IMR-90 (cell line): ENCODE results near the gene DPYSL5. TPM values are rescaled to one million over a fixed set of nuclear protein-coding genes. Genes with fewer than 3 reads are reported as not detected.

Experiments used
- ATAC-seq: fragments of 200-7000 bp; cut with Tn5 transposase; 2 replicates; pipeline ENCODE4 v1.9.1; 2020; ENCODE audit warnings: low read depth, mild to moderate bottlenecking, moderate library complexity
- BruUV-seq: library from RNA; stranded (reverse); fragments of 400-500 nt; replicated peaks from 2 replicates; lab custom pipeline; 2021; lab: Mats Ljungman, UMichigan
- CTCF ChIA-PET: fragments of 300-600 bp; formaldehyde crosslinking; extraction: SDS; loops from one replicate; lab custom pipeline; 2021; ENCODE audit warnings: antibody characterized with exemption; lab: Yijun Ruan, JAX
- POLR2A ChIA-PET: fragments of 300-600 bp; sonication (Branson Sonifier 250); formaldehyde crosslinking; loops from one replicate; lab custom pipeline; 2022; ENCODE audit warnings: antibody characterized with exemption; ENCODE audit not compliant: unreplicated experiment; lab: Charles Lee
- DNase-seq: peaks from one replicate; pipeline ENCODE4 v3.0.0; 2013
- H2AFZ ChIP-seq: replicated peaks from 2 replicates; pipeline ENCODE3; 2013; ENCODE audit warnings: low read length, mild to moderate bottlenecking; ENCODE audit not compliant: poor library complexity
- H2AK5ac ChIP-seq: 2 replicates; pipeline ENCODE4 v1.6.1; 2013; ENCODE audit warnings: low read depth, low read length, inconsistent platforms
- H2AK9ac ChIP-seq: replicated peaks from 2 replicates; pipeline ENCODE3; 2013; ENCODE audit warnings: mild to moderate bottlenecking, low read depth, low read length, moderate library complexity; ENCODE audit not compliant: poor library complexity
- H2BK120ac ChIP-seq: 2 replicates; pipeline ENCODE4 v1.6.1; 2013; ENCODE audit warnings: low read depth, low read length, inconsistent platforms
- H2BK15ac ChIP-seq: 3 replicates; pipeline ENCODE4 v1.6.1; 2013; ENCODE audit warnings: low read depth, low read length, inconsistent platforms
- H2BK20ac ChIP-seq: 2 replicates; pipeline ENCODE4 v1.6.1; 2013; ENCODE audit warnings: low read depth, mild to moderate bottlenecking, inconsistent platforms, low read length, moderate library complexity
- H2BK5ac ChIP-seq: 2 replicates; pipeline ENCODE4 v1.6.1; 2013; ENCODE audit warnings: mild to moderate bottlenecking, low read depth, low read length, inconsistent platforms; ENCODE audit not compliant: poor library complexity, severe bottlenecking
- H3K14ac ChIP-seq: replicated peaks from 2 replicates; pipeline ENCODE4 v1.6.1; 2013; ENCODE audit warnings: low read depth, low read length, inconsistent platforms
- H3K18ac ChIP-seq: 2 replicates; pipeline ENCODE4 v1.6.1; 2013; ENCODE audit warnings: low read depth, low read length, control low read depth
- H3K23ac ChIP-seq: 2 replicates; pipeline ENCODE4 v1.6.1; 2013; ENCODE audit warnings: low read depth, low read length, inconsistent platforms
- H3K27ac ChIP-seq: 2 replicates; pipeline ENCODE4 v1.5.1; 2013; ENCODE audit warnings: mild to moderate bottlenecking, control low read depth, low read length; ENCODE audit not compliant: insufficient read depth
- H3K27me3 ChIP-seq: 2 replicates; pipeline ENCODE4 v1.6.1; 2013; ENCODE audit warnings: low read length; ENCODE audit not compliant: control insufficient read depth, insufficient read depth
- H3K36me3 ChIP-seq: 2 replicates; pipeline ENCODE4 v1.6.1; 2013; ENCODE audit warnings: low read length, mixed read lengths; ENCODE audit not compliant: control insufficient read depth, insufficient read depth
- H3K4ac ChIP-seq: 2 replicates; pipeline ENCODE4 v1.6.1; 2013; ENCODE audit warnings: low read depth, low read length, inconsistent platforms
- H3K4me1 ChIP-seq: 2 replicates; pipeline ENCODE4 v1.6.1; 2013; ENCODE audit warnings: low read length, mixed read lengths; ENCODE audit not compliant: control insufficient read depth, insufficient read depth
- H3K4me2 ChIP-seq: 2 replicates; pipeline ENCODE4 v1.6.1; 2013; ENCODE audit warnings: low read depth, mild to moderate bottlenecking, control low read depth, low read length, moderate library complexity
- H3K4me3 ChIP-seq: 2 replicates; pipeline ENCODE4 v1.5.1; 2013; ENCODE audit warnings: low read depth, mild to moderate bottlenecking, control low read depth, low read length, moderate library complexity; ENCODE audit not compliant: insufficient read depth
- H3K56ac ChIP-seq: 2 replicates; pipeline ENCODE4 v1.6.1; 2013; ENCODE audit warnings: low read length, inconsistent platforms; ENCODE audit not compliant: insufficient read depth; ENCODE audit errors: extremely low read depth
- H3K79me1 ChIP-seq, 2 experiments: 2 replicates each; pipeline ENCODE4 v1.6.1; 2013; ENCODE audit warnings: low read length in 2 of 2, inconsistent platforms in 1 of 2, low read depth in 1 of 2
- H3K9ac ChIP-seq: 2 replicates; pipeline ENCODE4 v1.6.1; 2013; ENCODE audit warnings: low read depth, low read length, control low read depth
- H3K9me1 ChIP-seq: 2 replicates; pipeline ENCODE4 v1.6.1; 2013; ENCODE audit warnings: low read length, inconsistent platforms; ENCODE audit not compliant: insufficient read depth
- H3K9me3 ChIP-seq: 2 replicates; pipeline ENCODE4 v1.6.1; 2013; ENCODE audit warnings: low read length; ENCODE audit not compliant: control insufficient read depth, insufficient read depth
- H4K20me1 ChIP-seq: 2 replicates; pipeline ENCODE4 v1.6.1; 2013; ENCODE audit warnings: low read length, inconsistent platforms; ENCODE audit not compliant: insufficient read depth
- H4K5ac ChIP-seq: 2 replicates; pipeline ENCODE4 v1.6.1; 2013; ENCODE audit warnings: mild to moderate bottlenecking, low read depth, low read length, control low read depth
- H4K8ac ChIP-seq, 2 experiments: 2 replicates each; pipeline ENCODE4 v1.6.1; 2013; ENCODE audit warnings: low read depth in 2 of 2, low read length in 2 of 2, control low read depth in 1 of 2, inconsistent platforms in 1 of 2
- H4K91ac ChIP-seq: 2 replicates; pipeline ENCODE4 v1.6.1; 2013; ENCODE audit warnings: low read depth, low read length, inconsistent platforms; ENCODE audit not compliant: insufficient read depth
- BHLHE40 ChIP-seq: fragments of 150-350 bp; IDR thresholded peaks from 2 replicates; pipeline ENCODE4 v1.6.1; 2016; ENCODE audit warnings: mild to moderate bottlenecking, low read depth, low read length
- CEBPB ChIP-seq: IDR thresholded peaks from 2 replicates; pipeline ENCODE4 v1.6.1; 2012; ENCODE audit warnings: low read depth, low read length, improper control_type of control experiment
- CHD1 ChIP-seq: IDR thresholded peaks from 2 replicates; pipeline ENCODE4 v1.6.1; 2012; ENCODE audit warnings: low read depth, low read length, improper control_type of control experiment
- CTCF ChIP-seq: conservative IDR thresholded peaks from 2 replicates; pipeline ENCODE4 v1.5.1; 2012; ENCODE audit warnings: mild to moderate bottlenecking, low read depth, low read length, improper control_type of control experiment
- ELK1 ChIP-seq: fragments of 150-350 bp; IDR thresholded peaks from 2 replicates; pipeline ENCODE4 v1.6.1; 2016; ENCODE audit warnings: low read depth, mild to moderate bottlenecking, low read length, moderate library complexity, borderline replicate concordance
- FOS ChIP-seq: fragments of 150-350 bp; IDR thresholded peaks from 2 replicates; pipeline ENCODE4 v1.6.1; 2016; ENCODE audit warnings: low read depth, low read length
- MAFK ChIP-seq: IDR thresholded peaks from 2 replicates; pipeline ENCODE4 v1.6.1; 2012; ENCODE audit warnings: low read depth, low read length, improper control_type of control experiment
- MAZ ChIP-seq: IDR thresholded peaks from 2 replicates; pipeline ENCODE4 v1.6.1; 2012; ENCODE audit warnings: low read depth, mild to moderate bottlenecking, low read length, improper control_type of control experiment, moderate library complexity, borderline replicate concordance
- MXI1 ChIP-seq: IDR thresholded peaks from 2 replicates; pipeline ENCODE4 v1.6.1; 2012; ENCODE audit warnings: low read depth, mild to moderate bottlenecking, low read length, moderate library complexity, borderline replicate concordance
- NFE2L2 ChIP-seq: fragments of 150-350 bp; IDR thresholded peaks from 2 replicates; pipeline ENCODE4 v1.6.1; 2016; ENCODE audit warnings: low read depth, mild to moderate bottlenecking, low read length
- POLR2A ChIP-seq: IDR thresholded peaks from 2 replicates; pipeline ENCODE4 v1.6.1; 2012; ENCODE audit warnings: mild to moderate bottlenecking, low read depth, low read length
- RAD21 ChIP-seq: IDR thresholded peaks from 2 replicates; pipeline ENCODE4 v1.6.1; 2012; ENCODE audit warnings: low read length, improper control_type of control experiment
- RCOR1 ChIP-seq: IDR thresholded peaks from 2 replicates; pipeline ENCODE4 v1.6.1; 2012; ENCODE audit warnings: mild to moderate bottlenecking, low read length, improper control_type of control experiment; ENCODE audit not compliant: insufficient replicate concordance
- RFX5 ChIP-seq: IDR thresholded peaks from 2 replicates; pipeline ENCODE4 v1.8.0; 2012; ENCODE audit warnings: low read depth, mild to moderate bottlenecking, low read length, moderate library complexity
- SMC3 ChIP-seq: fragments of 150-350 bp; IDR thresholded peaks from 2 replicates; pipeline ENCODE4 v1.6.1; 2016; ENCODE audit warnings: low read depth, mild to moderate bottlenecking, antibody characterized with exemption, low read length, moderate library complexity
- USF2 ChIP-seq: fragments of 150-350 bp; IDR thresholded peaks from 2 replicates; pipeline ENCODE4 v1.6.1; 2017; ENCODE audit warnings: mild to moderate bottlenecking, antibody characterized with exemption, low read length, low read depth
- WGBS, 2 experiments: methylation state at CpG; one replicate each; pipeline versions ENCODE4 v1.1.5 to v1.1.7; 2013; ENCODE audit warnings: missing lambda C conversion rate in 2 of 2; ENCODE audit not compliant: insufficient read length in 1 of 2; ENCODE audit errors: extremely low coverage in 2 of 2; 5-methylcytosine and 5-hydroxymethylcytosine counted together
- dilution Hi-C: fragments of 300-500 bp; cut with HindIII; formaldehyde crosslinking; loops from one replicate; pipeline ENCODE4 v1.14.3; 2018; ENCODE audit warnings: low sequenced_read_pairs; ENCODE audit not compliant: unreplicated experiment
- in situ Hi-C: fragments of 300-500 bp; cut with MboI; formaldehyde crosslinking; loops from 3 replicates; pipeline ENCODE4 v1.14.3; 2019; ENCODE audit warnings: low sequenced_read_pairs, inconsistent platforms, mixed read lengths
- intact Hi-C: fragments of 100-400 bp; cut with micrococcal nuclease; formaldehyde crosslinking; loops from 2 replicates; pipeline ENCODE4 v1.10.0; 2022
- polyA plus RNA-seq, 3 experiments: library from polyadenylated mRNA; depleted of rRNA; stranded (reverse); fragments of >200 nt; gene quantifications; 2 replicates each; pipeline ENCODE4 v1.2.3, GENCODE V29; 2012; ENCODE audit warnings: low replicate concordance in 1 of 3
- total RNA-seq: library from RNA; depleted of rRNA; stranded (reverse); fragments of >200 nt; gene quantifications from 2 replicates; pipeline ENCODE4 v1.2.3, GENCODE V29; 2012

The DPYSL5 gene
- total and polyA plus RNA-seq, 2 of the 4 experiments (the other 2 are of a cell fraction): not detected

GRCh38 chr2:26997394-26997793 lies 149.5 kb downstream of the DPYSL5 start:
- no peak overlapping the region for H3K27ac ChIP-seq
- no peak overlapping the region for H2AK5ac ChIP-seq
- H3K4ac ChIP-seq: no peak overlapping the region
- no peaks in the 10 kb centered on the region; the same call in 1 of the 2 replicates for H3K27me3 ChIP-seq
- no peaks in the 10 kb centered on the region for H3K9me3 ChIP-seq
- CTCF ChIA-PET: no interaction called here
- POLR2A ChIA-PET: no interaction called here
- no peak overlapping the region for H3K9ac ChIP-seq
- intact Hi-C loops (no loop called here), dilution Hi-C loops (no loop called here), in situ Hi-C loops (no loop called here)
- DNase-seq (no peak), ATAC-seq (no peak)
- no TSS peak for BruUV-seq
- no peaks in the 10 kb centered on the region; the same call in 1 of the 2 replicates for H3K4me1 ChIP-seq
- no peak overlapping the region for H4K8ac ChIP-seq
- H4K91ac ChIP-seq: no peak overlapping the region
- H3K36me3 ChIP-seq: no peaks in the 10 kb centered on the region
- H3K14ac ChIP-seq: no peak overlapping the region
- no peak overlapping the region for H2BK5ac ChIP-seq
- no peak overlapping the region for H3K4me2 ChIP-seq
- no peak overlapping the region for H2BK20ac ChIP-seq
- H3K4me3 ChIP-seq: no peak overlapping the region
- H2AK9ac ChIP-seq: no peak overlapping the region
- no peak overlapping the region for H3K18ac ChIP-seq
- H3K23ac ChIP-seq: no peak overlapping the region
- no peak for TF ChIP-seq NFE2L2
- no peak for TF ChIP-seq RAD21
- TF ChIP-seq FOS: no peak
- no peak for TF ChIP-seq CTCF
- TF ChIP-seq RFX5: no peak
- TF ChIP-seq MXI1: no peak
- TF ChIP-seq SMC3: no peak
- no peak for TF ChIP-seq BHLHE40
- no peak for TF ChIP-seq RCOR1
- TF ChIP-seq POLR2A: no peak
- TF ChIP-seq USF2: no peak
- no peak for TF ChIP-seq CHD1
- TF ChIP-seq CEBPB: no peak
- no peak for TF ChIP-seq ELK1
- no peak for TF ChIP-seq MAFK
- TF ChIP-seq MAZ: no peak
- 0 out of 4 replicates have a peak, but pooled peaks cover 0 to under 1% of the 10 kb centered on the region in 2 experiments for H3K79me1 ChIP-seq
- H3K9me1 ChIP-seq: peaks cover 5% of the 10 kb centered on the region; the same call in 1 of the 2 replicates
- H4K5ac ChIP-seq: no peak overlapping the region
- no peaks in the 10 kb centered on the region; the same call in 1 of the 2 replicates for H4K20me1 ChIP-seq
- no peak overlapping the region for H2BK15ac ChIP-seq
- no peak overlapping the region for H2BK120ac ChIP-seq
- no peak overlapping the region for H3K56ac ChIP-seq
- WGBS, 2 experiments: 100% methylated on average over 1 of the region's 10 CpGs; no CpG with 5 or more reads in 1 of the 2 experiments
- H2AFZ ChIP-seq: no peak overlapping the region
